ENCODE results near the gene HHIPL2. TPM values are rescaled to one million over a fixed set of nuclear protein-coding genes. Genes with fewer than 3 reads are reported as not detected.
"Not testable (repeated sequence)": the region's sequence is repeated elsewhere in the genome, so short reads cannot be mapped to it uniquely, and the experiment has no call there.

HHIPL2 gene
- total RNA-seq, 1 donor from 2014 or later = not detected

DNA sequence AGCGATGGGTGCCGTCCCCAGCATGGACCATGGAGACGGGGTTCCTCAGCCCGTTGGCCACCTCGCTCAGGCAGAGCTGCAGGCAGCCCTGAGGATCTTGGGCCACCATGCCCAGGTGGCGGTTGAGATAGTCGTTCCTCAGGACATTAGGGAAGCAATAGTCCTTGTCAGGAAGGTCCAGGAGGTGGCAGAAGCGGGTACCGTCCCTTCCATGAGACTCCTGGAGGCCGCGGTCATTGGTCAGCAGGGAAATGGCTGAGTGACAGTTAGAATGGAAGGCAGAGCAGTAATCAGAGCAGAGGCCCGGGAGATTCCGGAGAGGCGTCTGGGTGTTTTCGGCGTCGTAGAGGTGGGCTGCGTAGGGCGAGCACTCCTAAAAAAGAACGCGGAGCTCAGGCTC is 4.1 kb downstream of the HHIPL2 start:
- no peak for DNase-seq (ENCODE audit: low spot score)
- no peak for ATAC-seq

GRCh38 chr1:222540598-222540995 is 7.3 kb downstream of the HHIPL2 start:
- ATAC-seq (no peak), DNase-seq (ENCODE audit: low spot score) (no peak)

DNA sequence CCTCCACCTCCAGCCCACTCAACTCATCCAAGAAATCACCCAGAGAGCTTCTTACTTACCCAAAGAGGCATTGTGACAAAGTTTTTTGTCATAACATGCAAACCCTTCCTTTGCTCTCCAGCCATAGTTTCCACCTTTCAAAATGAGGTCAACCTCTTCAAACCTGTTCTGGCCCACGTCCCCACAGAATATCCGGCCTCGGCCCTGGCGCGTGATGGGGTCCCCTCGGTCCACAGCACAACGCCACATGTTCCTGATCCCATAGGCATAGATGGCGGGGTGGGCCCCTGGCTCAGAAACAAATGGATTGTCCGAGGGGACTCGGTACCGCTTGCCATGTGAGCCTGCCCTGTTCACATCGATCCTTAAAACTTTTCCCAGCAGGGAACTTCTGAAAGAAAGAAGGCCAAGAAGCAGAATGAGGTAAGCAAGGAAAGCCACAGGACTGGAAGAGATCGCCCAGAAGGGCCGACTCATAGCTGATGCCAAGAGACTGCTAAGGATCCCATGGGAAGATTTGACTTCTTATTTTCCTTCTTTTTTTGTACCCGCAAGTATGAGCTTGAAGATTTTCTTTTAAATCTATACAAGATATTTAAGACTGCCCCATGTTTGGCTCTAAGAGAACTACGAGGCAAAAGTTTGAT is 7.8 kb downstream of the HHIPL2 start:
- ATAC-seq = no peak
- no peak for DNase-seq (ENCODE audit: low spot score)

GRCh38 chr1:222535455-222535854 is 12.4 kb downstream of the HHIPL2 start:
- no peak for DNase-seq (ENCODE audit: low spot score)
- ATAC-seq = no peak

DNA sequence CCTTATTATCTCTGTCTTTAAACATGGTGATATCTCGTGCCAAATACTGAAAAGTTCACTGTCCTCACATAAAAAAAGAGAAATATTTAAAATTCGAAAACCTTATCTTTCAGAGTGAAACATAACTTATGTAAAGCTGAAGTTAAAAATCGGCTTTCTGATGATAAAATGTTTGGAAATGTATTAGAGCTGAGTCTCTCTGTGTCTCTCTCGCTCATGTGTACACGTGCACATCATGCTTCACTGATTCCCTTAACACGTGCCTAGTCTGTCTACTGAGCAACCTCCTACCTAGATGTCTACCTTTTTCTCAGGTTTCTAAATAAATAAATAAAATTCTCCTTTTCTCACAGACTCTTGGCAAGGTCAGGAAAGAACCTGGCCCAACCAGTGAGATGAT is 17.1 kb downstream of the HHIPL2 start:
- no peak for ATAC-seq
- no peak for DNase-seq (ENCODE audit: low spot score)

GRCh38 chr1:222529916-222530315 is 18.0 kb downstream of the HHIPL2 start:
- peak; percentile 83 for ATAC-seq
- DNase-seq (ENCODE audit: low spot score) = no peak

- ATAC-seq = no peak
- no peak for DNase-seq (ENCODE audit: low spot score)
Observed at GRCh38 chr1:222529181-222529580, 18.7 kb downstream of the HHIPL2 start.

- DNase-seq (ENCODE audit: low spot score) (no peak), ATAC-seq (no peak)
Observed at GRCh38 chr1:222525951-222526350, 22.0 kb downstream of the HHIPL2 start.

- no peak for ATAC-seq
- DNase-seq (ENCODE audit: low spot score) = no peak
Observed at GRCh38 chr1:222523852-222524251, 24.1 kb downstream of the HHIPL2 start.

GRCh38 chr1:222522105-222522915 is 25.6 kb downstream of the HHIPL2 start:
- ATAC-seq = peak; percentile 89
- no peak for DNase-seq (ENCODE audit: low spot score)

GRCh38 chr1:222521299-222522104 is 26.4 kb downstream of the HHIPL2 start:
- DNase-seq (ENCODE audit: low spot score) (no peak), ATAC-seq (peak; percentile 58)

- not testable (repeated sequence) for ATAC-seq; DNase-seq (ENCODE audit: low spot score)
Observed at GRCh38 chr1:222489496-222489895, 58.4 kb downstream of the HHIPL2 start.

GRCh38 chr1:222487774-222488173 is 60.1 kb downstream of the HHIPL2 start:
- not testable (repeated sequence) for ATAC-seq; DNase-seq (ENCODE audit: low spot score)

DNA sequence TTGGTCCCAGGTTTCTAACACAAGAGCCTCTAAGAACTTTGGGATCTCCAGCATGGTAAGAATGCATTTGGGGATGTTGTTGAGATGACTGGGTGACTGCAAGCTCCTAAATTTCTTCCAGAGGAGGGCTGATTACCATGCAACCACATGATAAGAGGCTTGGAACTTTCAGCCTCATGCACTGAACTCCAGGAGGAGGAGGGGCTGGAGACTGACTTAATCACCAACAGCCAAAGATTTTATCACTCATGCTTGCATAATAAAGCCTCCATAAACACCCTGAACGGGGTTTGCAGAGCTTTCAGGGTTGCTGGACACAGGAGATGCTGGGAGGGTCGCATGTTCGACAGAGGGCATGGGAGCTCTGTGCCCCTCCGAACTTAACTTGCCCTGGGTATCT is 63.9 kb downstream of the HHIPL2 start:
- DNase-seq (ENCODE audit: low spot score); ATAC-seq: not testable (repeated sequence)

DNA sequence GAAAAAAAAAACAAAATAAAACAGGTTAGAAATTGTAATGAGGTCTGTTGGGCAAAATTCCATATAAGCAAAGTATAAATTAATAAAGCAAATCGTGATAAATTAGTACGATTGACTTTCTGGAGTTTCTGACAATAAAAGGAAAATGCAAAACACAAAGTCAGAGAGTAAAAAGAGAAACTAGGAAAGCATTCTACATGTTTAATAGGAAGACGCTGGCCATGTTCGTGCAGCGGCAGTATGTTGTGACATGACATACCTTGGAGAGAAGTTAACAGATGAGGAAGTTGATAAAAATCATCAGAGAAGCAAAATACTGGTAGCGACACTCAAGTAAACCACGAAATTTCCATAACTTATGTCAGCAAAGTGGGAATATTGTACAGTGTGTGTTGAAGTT is 68.3 kb downstream of the HHIPL2 start:
- not testable (repeated sequence) for DNase-seq (ENCODE audit: low spot score); ATAC-seq

DNA sequence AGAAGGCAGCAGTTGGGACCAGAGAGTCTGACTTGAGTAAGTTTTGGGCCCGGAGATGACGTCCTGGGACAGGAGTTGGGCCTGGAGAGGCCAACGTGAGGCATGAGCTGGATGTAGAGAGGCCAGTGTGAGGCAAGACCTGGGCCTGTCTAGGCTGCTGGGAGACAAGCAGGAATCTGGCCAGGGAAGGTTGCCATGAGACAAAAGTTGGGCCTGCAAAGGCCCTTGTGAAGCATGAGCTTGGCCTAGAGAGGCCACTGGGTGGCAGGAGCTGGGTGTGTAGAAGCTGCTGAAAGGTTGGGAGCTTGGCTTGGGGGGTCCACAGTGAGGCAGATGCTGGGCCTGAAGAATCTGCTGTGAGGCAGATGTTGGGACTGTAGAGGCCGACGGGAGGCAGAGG is 71.5 kb downstream of the HHIPL2 start:
- ATAC-seq = not testable (repeated sequence)
- peak; percentile 71 for DNase-seq (ENCODE audit: low spot score)

- DNase-seq (ENCODE audit: low spot score); ATAC-seq: not testable (repeated sequence)
Observed at GRCh38 chr1:222473717-222474116, 74.2 kb downstream of the HHIPL2 start.

GRCh38 chr1:222472776-222473540 is 74.9 kb downstream of the HHIPL2 start:
- not testable (repeated sequence) for DNase-seq (ENCODE audit: low spot score); ATAC-seq
